IMR-90 (cell line): ENCODE measurements around the gene RYR2. TPM values are rescaled to one million over a fixed set of nuclear protein-coding genes. Genes with fewer than 3 reads are reported as not detected.

Experiments
- ATAC-seq: fragments of 200-7000 bp; cut with Tn5 transposase; 2 replicates; pipeline ENCODE4 v1.9.1; 2020; ENCODE audit warnings: low read depth, mild to moderate bottlenecking, moderate library complexity
- BruUV-seq: library from RNA; stranded (reverse); fragments of 400-500 nt; replicated peaks from 2 replicates; lab custom pipeline; 2021; lab: Mats Ljungman, UMichigan
- CTCF ChIA-PET: fragments of 300-600 bp; formaldehyde crosslinking; extraction: SDS; loops from one replicate; lab custom pipeline; 2021; ENCODE audit warnings: antibody characterized with exemption; lab: Yijun Ruan, JAX
- POLR2A ChIA-PET: fragments of 300-600 bp; sonication (Branson Sonifier 250); formaldehyde crosslinking; loops from one replicate; lab custom pipeline; 2022; ENCODE audit warnings: antibody characterized with exemption; ENCODE audit not compliant: unreplicated experiment; lab: Charles Lee
- DNase-seq: peaks from one replicate; pipeline ENCODE4 v3.0.0; 2013
- H2AFZ ChIP-seq: replicated peaks from 2 replicates; pipeline ENCODE3; 2013; ENCODE audit warnings: low read length, mild to moderate bottlenecking; ENCODE audit not compliant: poor library complexity
- H2AK5ac ChIP-seq: 2 replicates; pipeline ENCODE4 v1.6.1; 2013; ENCODE audit warnings: low read depth, low read length, inconsistent platforms
- H2AK9ac ChIP-seq: replicated peaks from 2 replicates; pipeline ENCODE3; 2013; ENCODE audit warnings: mild to moderate bottlenecking, low read depth, low read length, moderate library complexity; ENCODE audit not compliant: poor library complexity
- H2BK120ac ChIP-seq: 2 replicates; pipeline ENCODE4 v1.6.1; 2013; ENCODE audit warnings: low read depth, low read length, inconsistent platforms
- H2BK15ac ChIP-seq: 3 replicates; pipeline ENCODE4 v1.6.1; 2013; ENCODE audit warnings: low read depth, low read length, inconsistent platforms
- H2BK20ac ChIP-seq: 2 replicates; pipeline ENCODE4 v1.6.1; 2013; ENCODE audit warnings: low read depth, mild to moderate bottlenecking, inconsistent platforms, low read length, moderate library complexity
- H2BK5ac ChIP-seq: 2 replicates; pipeline ENCODE4 v1.6.1; 2013; ENCODE audit warnings: mild to moderate bottlenecking, low read depth, low read length, inconsistent platforms; ENCODE audit not compliant: poor library complexity, severe bottlenecking
- H3K14ac ChIP-seq: replicated peaks from 2 replicates; pipeline ENCODE4 v1.6.1; 2013; ENCODE audit warnings: low read depth, low read length, inconsistent platforms
- H3K18ac ChIP-seq: 2 replicates; pipeline ENCODE4 v1.6.1; 2013; ENCODE audit warnings: low read depth, low read length, control low read depth
- H3K23ac ChIP-seq: 2 replicates; pipeline ENCODE4 v1.6.1; 2013; ENCODE audit warnings: low read depth, low read length, inconsistent platforms
- H3K27ac ChIP-seq: 2 replicates; pipeline ENCODE4 v1.5.1; 2013; ENCODE audit warnings: mild to moderate bottlenecking, control low read depth, low read length; ENCODE audit not compliant: insufficient read depth
- H3K27me3 ChIP-seq: 2 replicates; pipeline ENCODE4 v1.6.1; 2013; ENCODE audit warnings: low read length; ENCODE audit not compliant: control insufficient read depth, insufficient read depth
- H3K36me3 ChIP-seq: 2 replicates; pipeline ENCODE4 v1.6.1; 2013; ENCODE audit warnings: low read length, mixed read lengths; ENCODE audit not compliant: control insufficient read depth, insufficient read depth
- H3K4ac ChIP-seq: 2 replicates; pipeline ENCODE4 v1.6.1; 2013; ENCODE audit warnings: low read depth, low read length, inconsistent platforms
- H3K4me1 ChIP-seq: 2 replicates; pipeline ENCODE4 v1.6.1; 2013; ENCODE audit warnings: low read length, mixed read lengths; ENCODE audit not compliant: control insufficient read depth, insufficient read depth
- H3K4me2 ChIP-seq: 2 replicates; pipeline ENCODE4 v1.6.1; 2013; ENCODE audit warnings: low read depth, mild to moderate bottlenecking, control low read depth, low read length, moderate library complexity
- H3K4me3 ChIP-seq: 2 replicates; pipeline ENCODE4 v1.5.1; 2013; ENCODE audit warnings: low read depth, mild to moderate bottlenecking, control low read depth, low read length, moderate library complexity; ENCODE audit not compliant: insufficient read depth
- H3K56ac ChIP-seq: 2 replicates; pipeline ENCODE4 v1.6.1; 2013; ENCODE audit warnings: low read length, inconsistent platforms; ENCODE audit not compliant: insufficient read depth; ENCODE audit errors: extremely low read depth
- H3K79me1 ChIP-seq, 2 experiments: 2 replicates each; pipeline ENCODE4 v1.6.1; 2013; ENCODE audit warnings: low read length in 2 of 2, inconsistent platforms in 1 of 2, low read depth in 1 of 2
- H3K9ac ChIP-seq: 2 replicates; pipeline ENCODE4 v1.6.1; 2013; ENCODE audit warnings: low read depth, low read length, control low read depth
- H3K9me1 ChIP-seq: 2 replicates; pipeline ENCODE4 v1.6.1; 2013; ENCODE audit warnings: low read length, inconsistent platforms; ENCODE audit not compliant: insufficient read depth
- H3K9me3 ChIP-seq: 2 replicates; pipeline ENCODE4 v1.6.1; 2013; ENCODE audit warnings: low read length; ENCODE audit not compliant: control insufficient read depth, insufficient read depth
- H4K20me1 ChIP-seq: 2 replicates; pipeline ENCODE4 v1.6.1; 2013; ENCODE audit warnings: low read length, inconsistent platforms; ENCODE audit not compliant: insufficient read depth
- H4K5ac ChIP-seq: 2 replicates; pipeline ENCODE4 v1.6.1; 2013; ENCODE audit warnings: mild to moderate bottlenecking, low read depth, low read length, control low read depth
- H4K8ac ChIP-seq, 2 experiments: 2 replicates each; pipeline ENCODE4 v1.6.1; 2013; ENCODE audit warnings: low read depth in 2 of 2, low read length in 2 of 2, control low read depth in 1 of 2, inconsistent platforms in 1 of 2
- H4K91ac ChIP-seq: 2 replicates; pipeline ENCODE4 v1.6.1; 2013; ENCODE audit warnings: low read depth, low read length, inconsistent platforms; ENCODE audit not compliant: insufficient read depth
- CTCF ChIP-seq: conservative IDR thresholded peaks from 2 replicates; pipeline ENCODE4 v1.5.1; 2012; ENCODE audit warnings: mild to moderate bottlenecking, low read depth, low read length, improper control_type of control experiment
- SMC3 ChIP-seq: fragments of 150-350 bp; IDR thresholded peaks from 2 replicates; pipeline ENCODE4 v1.6.1; 2016; ENCODE audit warnings: low read depth, mild to moderate bottlenecking, antibody characterized with exemption, low read length, moderate library complexity
- USF2 ChIP-seq: fragments of 150-350 bp; IDR thresholded peaks from 2 replicates; pipeline ENCODE4 v1.6.1; 2017; ENCODE audit warnings: mild to moderate bottlenecking, antibody characterized with exemption, low read length, low read depth
- WGBS, 2 experiments: methylation state at CpG; one replicate each; pipeline versions ENCODE4 v1.1.5 to v1.1.7; 2013; ENCODE audit warnings: missing lambda C conversion rate in 2 of 2; ENCODE audit not compliant: insufficient read length in 1 of 2; ENCODE audit errors: extremely low coverage in 2 of 2; 5-methylcytosine and 5-hydroxymethylcytosine counted together
- dilution Hi-C: fragments of 300-500 bp; cut with HindIII; formaldehyde crosslinking; loops from one replicate; pipeline ENCODE4 v1.14.3; 2018; ENCODE audit warnings: low sequenced_read_pairs; ENCODE audit not compliant: unreplicated experiment
- in situ Hi-C: fragments of 300-500 bp; cut with MboI; formaldehyde crosslinking; loops from 3 replicates; pipeline ENCODE4 v1.14.3; 2019; ENCODE audit warnings: low sequenced_read_pairs, inconsistent platforms, mixed read lengths
- intact Hi-C: fragments of 100-400 bp; cut with micrococcal nuclease; formaldehyde crosslinking; loops from 2 replicates; pipeline ENCODE4 v1.10.0; 2022
- polyA plus RNA-seq, 3 experiments: library from polyadenylated mRNA; depleted of rRNA; stranded (reverse); fragments of >200 nt; gene quantifications; 2 replicates each; pipeline ENCODE4 v1.2.3, GENCODE V29; 2012; ENCODE audit warnings: low replicate concordance in 1 of 3
- total RNA-seq: library from RNA; depleted of rRNA; stranded (reverse); fragments of >200 nt; gene quantifications from 2 replicates; pipeline ENCODE4 v1.2.3, GENCODE V29; 2012

RYR2 gene
- total and polyA plus RNA-seq, 2 of the 4 experiments (the other 2 are of a cell fraction): not detected

GRCh38 chr1:237005674-237006073, 36.3 kb upstream of the RYR2 start:
- WGBS, 2 experiments: no CpG with 5 or more reads among the region's 4 CpGs

More at GRCh38 chr1:237005674-237006073, 36.3 kb upstream of the RYR2 start:
- no peak overlapping the region for H2BK120ac ChIP-seq
- dilution Hi-C loops: no loop called here
- H3K4me2 ChIP-seq: no peak overlapping the region
- H3K9me1 ChIP-seq: no peaks in the 10 kb centered on the region
- no peaks in the 10 kb centered on the region for H4K20me1 ChIP-seq
- H3K4ac ChIP-seq: no peak overlapping the region
- H2AK5ac ChIP-seq: no peak overlapping the region
- H3K4me1 ChIP-seq: no peaks in the 10 kb centered on the region
- intact Hi-C loops: no loop called here
- BruUV-seq: no TSS peak
- ChIA-PET POLR2A (no interaction called here), CTCF (no interaction called here)
- peaks cover 25% of the 10 kb centered on the region for H3K9me3 ChIP-seq
- H3K18ac ChIP-seq: no peak overlapping the region
- in situ Hi-C loops: no loop called here
- no peak overlapping the region for H4K5ac ChIP-seq
- no peak overlapping the region for H3K14ac ChIP-seq
- H3K4me3 ChIP-seq: no peak overlapping the region
- no peak overlapping the region for H3K9ac ChIP-seq
- H3K56ac ChIP-seq: no peak overlapping the region
- no peaks in the 10 kb centered on the region for H3K79me1 ChIP-seq
- no peak overlapping the region for H2BK15ac ChIP-seq
- DNase-seq (no peak), ATAC-seq (no peak)
- no peak for TF ChIP-seq USF2
- TF ChIP-seq CTCF: no peak
- TF ChIP-seq SMC3: no peak
- no peak overlapping the region for H2BK20ac ChIP-seq
- no peak overlapping the region for H3K27ac ChIP-seq
- H2AK9ac ChIP-seq: no peak overlapping the region
- no peak overlapping the region for H2BK5ac ChIP-seq
- H3K36me3 ChIP-seq: no peaks in the 10 kb centered on the region
- H3K23ac ChIP-seq: no peak overlapping the region
- no peaks in the 10 kb centered on the region for H3K27me3 ChIP-seq
- H2AFZ ChIP-seq: no peak overlapping the region
- H4K8ac ChIP-seq: no peak overlapping the region
- H4K91ac ChIP-seq: no peak overlapping the region
